Smooth muscle cell of the umbilical artery (primary cell): ENCODE results near the gene CCL17. TPM values are rescaled to one million over a fixed set of nuclear protein-coding genes. Genes with fewer than 3 reads are reported as not detected.

Experiments
- total RNA-seq: library from RNA; depleted of rRNA; stranded (reverse); fragments of >200 nt; gene quantifications from 2 replicates; pipeline ENCODE4 v1.2.3, GENCODE V29; 2014

The CCL17 gene
- total RNA-seq = not detected in 2 replicates

GRCh38 chr16:57403965-57404817 is at the start of gene CCL17:
TSS of gene CCL17 (plus strand) at chr16:57404767. CDS start at chr16:57413933, 9,166 bp downstream.

GRCh38 chr16:57358527-57359095 is 46.0 kb upstream of the CCL17 start, which contains the start of gene CCL22:
TSS of gene CCL22 (plus strand) at chr16:57358783. CDS start at chr16:57358817, 34 bp downstream.

GRCh38 chr16:57372372-57373116 is 32.0 kb upstream of the CCL17 start, which contains the start of gene CX3CL1:
TSS of gene CX3CL1 (plus strand) at chr16:57372490. CDS start at chr16:57372569, 79 bp downstream.

GRCh38 chr16:57447186-57447962 is 42.8 kb downstream of the CCL17 start, which contains the start of the genes CIAPIN1 and COQ9:
TSS of gene CIAPIN1 (minus strand) at chr16:57447385. CDS start at chr16:57440928, 6,457 bp downstream.
TSS of gene COQ9 (plus strand) at chr16:57447479. CDS start at chr16:57447506, 27 bp downstream.

DNA sequence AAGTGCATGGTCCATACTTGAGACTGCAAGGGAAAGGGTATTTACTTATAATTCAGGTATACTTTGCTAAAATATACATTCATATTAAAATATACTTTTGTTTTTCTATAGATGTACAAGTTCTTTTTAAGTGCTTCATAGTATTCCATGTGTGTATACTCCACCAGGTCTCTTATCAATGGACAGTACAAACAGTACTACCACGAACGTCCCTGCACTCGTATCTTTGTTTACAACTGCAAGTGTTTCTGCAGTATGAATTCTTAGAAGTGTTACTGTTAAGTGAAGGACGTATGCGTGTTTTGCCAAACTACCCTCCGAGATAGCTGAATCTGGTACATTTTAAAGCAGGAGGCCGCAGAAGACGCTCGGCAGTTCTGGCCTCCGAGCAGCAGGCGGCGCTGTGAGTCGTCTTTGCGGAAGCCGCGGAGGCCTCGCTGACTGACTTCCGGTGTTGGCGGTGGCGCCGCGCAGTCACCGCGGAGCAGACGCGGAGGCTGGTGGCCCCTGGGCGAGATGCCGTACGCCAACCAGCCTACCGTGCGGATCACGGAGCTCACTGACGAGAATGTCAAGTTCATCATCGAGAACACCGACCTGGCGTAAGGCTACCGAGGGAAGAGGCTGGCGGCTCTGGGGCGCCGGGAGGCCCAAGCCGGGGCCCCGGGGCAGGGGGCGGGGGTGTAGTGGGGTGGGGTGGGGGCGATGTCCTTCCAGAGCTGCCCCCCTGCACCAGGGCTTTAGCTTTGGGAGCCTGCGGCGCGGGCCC is 57.8 kb downstream of the CCL17 start, which contains the start of gene POLR2C:
Gene POLR2C, plus strand, starts transcription at position 471 of the 769 bp plus-strand sequence. Its CDS starts 46 bp downstream, at position 517.

Other genes with a start within 250 kb of the CCL17 start
- 59.4 and 80.0 TPM in 2 replicates for gene PSME3IP1, start 218.7 kb upstream of the CCL17 start, total RNA-seq
- gene RSPRY1, start 218.4 kb upstream of the CCL17 start, total RNA-seq = 51.7 and 64.6 TPM in 2 replicates
- 69.8 and 71.0 TPM in 2 replicates for gene ARL2BP, start 159.5 kb upstream of the CCL17 start, total RNA-seq
- gene PLLP, start 120.1 kb upstream of the CCL17 start, total RNA-seq = not detected in 2 replicates
- not detected in 2 replicates for gene CCL22, start 46.0 kb upstream of the CCL17 start, total RNA-seq
- under 0.01 and 0.18 TPM in 2 replicates for gene CX3CL1, start 32.3 kb upstream of the CCL17 start, total RNA-seq
- 40.7 and 44.9 TPM in 2 replicates for gene CIAPIN1, start 42.6 kb downstream of the CCL17 start, total RNA-seq
- gene COQ9, start 42.7 kb downstream of the CCL17 start, total RNA-seq = 44.5 and 48.1 TPM in 2 replicates
- gene POLR2C, start 57.9 kb downstream of the CCL17 start, total RNA-seq = 107 and 108 TPM in 2 replicates
- 36.4 and 38.6 TPM in 2 replicates for gene DOK4, start 81.7 kb downstream of the CCL17 start, total RNA-seq
- gene CCDC102A, start 131.8 kb downstream of the CCL17 start, total RNA-seq = 15.6 and 15.7 TPM in 2 replicates
- gene ADGRG5, start 137.9 kb downstream of the CCL17 start, total RNA-seq = not detected in 2 replicates
- 0.89 and 2.3 TPM in 2 replicates for gene ADGRG1, start 223.9 kb downstream of the CCL17 start, total RNA-seq